DND-41 (cell line): ENCODE results near the gene BMPR2.

Source experiments
- ATAC-seq: fragments of 200-7000 bp; cut with Tn5 transposase; 3 replicates; pipeline ENCODE4 v1.9.1; 2021; ENCODE audit warnings: low read depth; ENCODE audit not compliant: insufficient read depth
- DNase-seq: peaks from one replicate; pipeline ENCODE4 v3.0.0-alpha.2; 2020
- H2AFZ ChIP-seq: 2 replicates; pipeline ENCODE4 v1.6.0; 2012; ENCODE audit warnings: low read depth, low read length
- H3K27ac ChIP-seq: 2 replicates; pipeline ENCODE4 v1.5.1; 2012; ENCODE audit warnings: low read length, inconsistent platforms
- H3K27me3 ChIP-seq: fragments of 200-600 bp; sonication (generic); 2 replicates; pipeline ENCODE4 v1.6.0; 2012; ENCODE audit warnings: low read length, mild to moderate bottlenecking, inconsistent platforms; ENCODE audit not compliant: insufficient read depth, poor library complexity
- H3K36me3 ChIP-seq: 2 replicates; pipeline ENCODE4 v1.5.1; 2012; ENCODE audit warnings: low read length, inconsistent platforms; ENCODE audit not compliant: insufficient read depth
- H3K4me1 ChIP-seq: 2 replicates; pipeline ENCODE4 v1.5.1; 2012; ENCODE audit warnings: mild to moderate bottlenecking, low read length; ENCODE audit not compliant: insufficient read depth
- H3K4me2 ChIP-seq: 2 replicates; pipeline ENCODE4 v1.6.0; 2012; ENCODE audit warnings: mild to moderate bottlenecking, moderate library complexity, low read length, inconsistent platforms; ENCODE audit not compliant: insufficient read depth
- H3K4me3 ChIP-seq, 2 experiments: fragments of 200-600 bp in 1 of 2; shearing (Covaris generic) in 1 of 2; 2 replicates each; pipeline ENCODE4 v1.5.1; 2012 to 2016; ENCODE audit warnings: inconsistent platforms in 2 of 2, low read length in 2 of 2, mild to moderate bottlenecking in 2 of 2, low read depth in 1 of 2, moderate library complexity in 1 of 2
- H3K79me2 ChIP-seq: 2 replicates; pipeline ENCODE4 v1.6.0; 2012; ENCODE audit warnings: low read length, inconsistent platforms; ENCODE audit not compliant: insufficient read depth
- H3K9ac ChIP-seq: 2 replicates; pipeline ENCODE4 v1.6.0; 2012; ENCODE audit warnings: low read depth, mild to moderate bottlenecking, inconsistent platforms, low read length, moderate library complexity
- H3K9me3 ChIP-seq: 2 replicates; pipeline ENCODE4 v1.5.1; 2012; ENCODE audit warnings: low read length, moderate library complexity, mild to moderate bottlenecking, inconsistent platforms; ENCODE audit not compliant: insufficient read depth, severe bottlenecking
- H4K20me1 ChIP-seq: 2 replicates; pipeline ENCODE4 v1.6.0; 2012; ENCODE audit warnings: low read length; ENCODE audit not compliant: insufficient read depth
- EZH2 ChIP-seq: IDR thresholded peaks from 3 replicates; pipeline ENCODE4 v1.6.1; 2012; ENCODE audit warnings: borderline replicate concordance, low read depth, mild to moderate bottlenecking, moderate library complexity, low read length, inconsistent platforms; ENCODE audit not compliant: severe bottlenecking
- TF ChIP-seq, protein P1 (sequence below): IDR thresholded peaks from 2 replicates; pipeline ENCODE4 v1.5.1; 2012; ENCODE audit warnings: borderline replicate concordance, low read length, moderate library complexity, mild to moderate bottlenecking; ENCODE audit not compliant: poor library complexity, severe bottlenecking; ENCODE audit errors: extremely low read depth

The BMPR2 gene

GRCh38 chr2:202599105-202599504 is 223.0 kb downstream of the BMPR2 start:
- Histone ChIP-seq H2AFZ (no peak overlapping the region), H3K9me3 (no peaks in the 10 kb centered on the region), H3K4me1 (no peaks in the 10 kb centered on the region), H3K4me2 (no peak overlapping the region), H3K79me2 (no peaks in the 10 kb centered on the region), H4K20me1 (no peaks in the 10 kb centered on the region), H3K27me3 (no peaks in the 10 kb centered on the region), H3K9ac (no peak overlapping the region), H3K27ac (no peak overlapping the region), H3K36me3 (no peaks in the 10 kb centered on the region), H3K4me3 (no peak overlapping the region)
- no peak for ATAC-seq
- TF ChIP-seq, protein P1, sequence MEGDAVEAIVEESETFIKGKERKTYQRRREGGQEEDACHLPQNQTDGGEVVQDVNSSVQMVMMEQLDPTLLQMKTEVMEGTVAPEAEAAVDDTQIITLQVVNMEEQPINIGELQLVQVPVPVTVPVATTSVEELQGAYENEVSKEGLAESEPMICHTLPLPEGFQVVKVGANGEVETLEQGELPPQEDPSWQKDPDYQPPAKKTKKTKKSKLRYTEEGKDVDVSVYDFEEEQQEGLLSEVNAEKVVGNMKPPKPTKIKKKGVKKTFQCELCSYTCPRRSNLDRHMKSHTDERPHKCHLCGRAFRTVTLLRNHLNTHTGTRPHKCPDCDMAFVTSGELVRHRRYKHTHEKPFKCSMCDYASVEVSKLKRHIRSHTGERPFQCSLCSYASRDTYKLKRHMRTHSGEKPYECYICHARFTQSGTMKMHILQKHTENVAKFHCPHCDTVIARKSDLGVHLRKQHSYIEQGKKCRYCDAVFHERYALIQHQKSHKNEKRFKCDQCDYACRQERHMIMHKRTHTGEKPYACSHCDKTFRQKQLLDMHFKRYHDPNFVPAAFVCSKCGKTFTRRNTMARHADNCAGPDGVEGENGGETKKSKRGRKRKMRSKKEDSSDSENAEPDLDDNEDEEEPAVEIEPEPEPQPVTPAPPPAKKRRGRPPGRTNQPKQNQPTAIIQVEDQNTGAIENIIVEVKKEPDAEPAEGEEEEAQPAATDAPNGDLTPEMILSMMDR = no peak
- no peak for TF ChIP-seq EZH2
- DNase-seq = no peak

- TF ChIP-seq EZH2 = no peak
- TF ChIP-seq, protein P1 = no peak
- no peaks in the 10 kb centered on the region for H4K20me1 ChIP-seq
- H3K27me3 ChIP-seq = no peaks in the 10 kb centered on the region
- H2AFZ ChIP-seq = no peak overlapping the region
- H3K27ac ChIP-seq = no peak overlapping the region
- H3K9ac ChIP-seq = no peak overlapping the region
- no peaks in the 10 kb centered on the region for H3K4me1 ChIP-seq
- DNase-seq (no peak), ATAC-seq (no peak)
- no peak overlapping the region for H3K4me2 ChIP-seq
- no peaks in the 10 kb centered on the region for H3K36me3 ChIP-seq
- no peak overlapping the region for H3K4me3 ChIP-seq
- H3K79me2 ChIP-seq = no peaks in the 10 kb centered on the region
- H3K9me3 ChIP-seq = no peaks in the 10 kb centered on the region
These were observed 223.8 kb downstream of the BMPR2 start for GRCh38 chr2:202599911-202600310.

DNA sequence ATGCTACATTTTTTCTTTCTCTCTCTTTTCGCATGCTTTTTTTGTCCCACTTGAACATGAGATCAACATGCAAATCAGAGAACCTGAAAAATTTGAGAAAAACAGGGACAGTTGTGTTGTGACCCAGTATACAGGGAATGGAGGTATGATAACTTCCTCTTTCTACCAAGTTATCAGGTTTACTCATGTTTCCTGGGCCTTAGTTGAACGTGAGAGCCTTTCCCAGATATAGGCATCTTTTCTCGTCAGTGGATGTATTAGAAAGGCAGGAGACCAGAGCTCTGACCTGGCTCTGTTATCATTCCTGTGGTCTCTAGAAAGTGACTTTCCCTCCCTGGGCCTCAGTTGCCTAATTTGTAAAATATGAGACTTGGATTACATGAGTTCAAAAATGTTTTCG is 228.6 kb downstream of the BMPR2 start:
- no peak for DNase-seq

More for the DNA sequence above, 228.6 kb downstream of the BMPR2 start:
- no peaks in the 10 kb centered on the region for H3K36me3 ChIP-seq
- H3K9ac ChIP-seq = no peak overlapping the region
- H3K79me2 ChIP-seq = no peaks in the 10 kb centered on the region
- H2AFZ ChIP-seq = no peak overlapping the region
- H3K27me3 ChIP-seq = no peaks in the 10 kb centered on the region
- TF ChIP-seq EZH2 = no peak
- TF ChIP-seq, protein P1 = no peak
- H3K4me2 ChIP-seq = no peak overlapping the region
- no peaks in the 10 kb centered on the region for H4K20me1 ChIP-seq
- H3K9me3 ChIP-seq = no peaks in the 10 kb centered on the region
- ATAC-seq = no peak
- no peak overlapping the region for H3K27ac ChIP-seq
- H3K4me1 ChIP-seq = no peaks in the 10 kb centered on the region
- no peak overlapping the region for H3K4me3 ChIP-seq
